ENCODE data around the gene ZNF343. TPM values are rescaled to one million over a fixed set of nuclear protein-coding genes. Genes with fewer than 3 reads are reported as not detected.

Gene ZNF343
- polyA plus RNA-seq, 1 donor from 2014 or later: 14.3 TPM

DNA sequence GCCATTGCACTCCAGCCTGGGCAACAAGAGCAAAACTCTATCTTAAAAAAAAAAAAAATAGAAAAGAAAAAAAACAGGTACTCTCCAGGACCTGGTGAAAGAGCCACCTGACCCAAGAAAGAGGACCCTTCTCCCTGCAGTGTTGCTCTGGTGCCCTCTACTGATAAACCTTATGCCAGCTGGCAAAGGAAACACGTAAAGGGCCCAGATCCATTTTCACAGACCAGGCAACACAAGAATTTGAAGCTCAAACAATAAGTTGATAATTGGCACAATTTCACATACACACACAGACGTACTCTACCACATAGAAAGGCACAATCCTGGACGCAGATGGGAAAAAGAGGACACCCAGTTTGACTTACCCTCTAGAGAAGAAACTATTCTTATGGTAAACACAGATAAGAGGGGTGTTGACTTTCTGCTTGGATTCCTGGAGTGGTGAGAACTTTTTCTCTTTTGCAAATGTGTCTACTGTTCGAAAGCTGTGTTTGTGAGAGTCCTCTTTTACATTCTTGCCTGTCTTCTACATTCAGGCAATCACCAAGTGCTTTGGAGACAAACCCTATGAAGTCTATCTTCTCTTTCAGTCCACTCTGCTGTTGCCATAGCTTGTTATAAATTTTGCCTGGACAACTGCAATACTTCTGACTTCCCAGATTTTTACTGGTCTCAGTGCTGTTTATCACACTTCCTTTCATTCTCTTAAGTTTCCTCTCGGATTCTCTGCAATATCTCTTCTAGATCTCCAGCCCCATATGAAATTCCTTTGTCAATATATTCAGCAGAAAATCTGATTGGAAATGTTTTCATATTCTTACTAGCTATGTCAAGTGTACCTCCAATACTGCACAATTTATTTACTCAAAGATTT is 31.7 kb downstream of the ZNF343 start:
- no peak for TF ChIP-seq EP300 (conservative IDR thresholded peaks at IDR 0.05; ENCODE audit: poor library complexity, severe bottlenecking)
- no peak for TF ChIP-seq POLR2AphosphoS5 (IDR thresholded peaks at IDR 0.05)
- TF ChIP-seq, protein P1, sequence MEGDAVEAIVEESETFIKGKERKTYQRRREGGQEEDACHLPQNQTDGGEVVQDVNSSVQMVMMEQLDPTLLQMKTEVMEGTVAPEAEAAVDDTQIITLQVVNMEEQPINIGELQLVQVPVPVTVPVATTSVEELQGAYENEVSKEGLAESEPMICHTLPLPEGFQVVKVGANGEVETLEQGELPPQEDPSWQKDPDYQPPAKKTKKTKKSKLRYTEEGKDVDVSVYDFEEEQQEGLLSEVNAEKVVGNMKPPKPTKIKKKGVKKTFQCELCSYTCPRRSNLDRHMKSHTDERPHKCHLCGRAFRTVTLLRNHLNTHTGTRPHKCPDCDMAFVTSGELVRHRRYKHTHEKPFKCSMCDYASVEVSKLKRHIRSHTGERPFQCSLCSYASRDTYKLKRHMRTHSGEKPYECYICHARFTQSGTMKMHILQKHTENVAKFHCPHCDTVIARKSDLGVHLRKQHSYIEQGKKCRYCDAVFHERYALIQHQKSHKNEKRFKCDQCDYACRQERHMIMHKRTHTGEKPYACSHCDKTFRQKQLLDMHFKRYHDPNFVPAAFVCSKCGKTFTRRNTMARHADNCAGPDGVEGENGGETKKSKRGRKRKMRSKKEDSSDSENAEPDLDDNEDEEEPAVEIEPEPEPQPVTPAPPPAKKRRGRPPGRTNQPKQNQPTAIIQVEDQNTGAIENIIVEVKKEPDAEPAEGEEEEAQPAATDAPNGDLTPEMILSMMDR (IDR thresholded peaks at IDR 0.05; ENCODE audit: poor library complexity, severe bottlenecking): no peak
- TF ChIP-seq, protein P2, sequence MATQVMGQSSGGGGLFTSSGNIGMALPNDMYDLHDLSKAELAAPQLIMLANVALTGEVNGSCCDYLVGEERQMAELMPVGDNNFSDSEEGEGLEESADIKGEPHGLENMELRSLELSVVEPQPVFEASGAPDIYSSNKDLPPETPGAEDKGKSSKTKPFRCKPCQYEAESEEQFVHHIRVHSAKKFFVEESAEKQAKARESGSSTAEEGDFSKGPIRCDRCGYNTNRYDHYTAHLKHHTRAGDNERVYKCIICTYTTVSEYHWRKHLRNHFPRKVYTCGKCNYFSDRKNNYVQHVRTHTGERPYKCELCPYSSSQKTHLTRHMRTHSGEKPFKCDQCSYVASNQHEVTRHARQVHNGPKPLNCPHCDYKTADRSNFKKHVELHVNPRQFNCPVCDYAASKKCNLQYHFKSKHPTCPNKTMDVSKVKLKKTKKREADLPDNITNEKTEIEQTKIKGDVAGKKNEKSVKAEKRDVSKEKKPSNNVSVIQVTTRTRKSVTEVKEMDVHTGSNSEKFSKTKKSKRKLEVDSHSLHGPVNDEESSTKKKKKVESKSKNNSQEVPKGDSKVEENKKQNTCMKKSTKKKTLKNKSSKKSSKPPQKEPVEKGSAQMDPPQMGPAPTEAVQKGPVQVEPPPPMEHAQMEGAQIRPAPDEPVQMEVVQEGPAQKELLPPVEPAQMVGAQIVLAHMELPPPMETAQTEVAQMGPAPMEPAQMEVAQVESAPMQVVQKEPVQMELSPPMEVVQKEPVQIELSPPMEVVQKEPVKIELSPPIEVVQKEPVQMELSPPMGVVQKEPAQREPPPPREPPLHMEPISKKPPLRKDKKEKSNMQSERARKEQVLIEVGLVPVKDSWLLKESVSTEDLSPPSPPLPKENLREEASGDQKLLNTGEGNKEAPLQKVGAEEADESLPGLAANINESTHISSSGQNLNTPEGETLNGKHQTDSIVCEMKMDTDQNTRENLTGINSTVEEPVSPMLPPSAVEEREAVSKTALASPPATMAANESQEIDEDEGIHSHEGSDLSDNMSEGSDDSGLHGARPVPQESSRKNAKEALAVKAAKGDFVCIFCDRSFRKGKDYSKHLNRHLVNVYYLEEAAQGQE (IDR thresholded peaks at IDR 0.05; ENCODE audit: borderline replicate concordance): no peak
- no peak for TF ChIP-seq EZH2 (IDR thresholded peaks at IDR 0.05; ENCODE audit: borderline replicate concordance, insufficient read depth, low read length, poor library complexity, severe bottlenecking)
- TF ChIP-seq RAD21 (conservative IDR thresholded peaks at IDR 0.05): no peak
- TF ChIP-seq TAF1 (IDR thresholded peaks at IDR 0.05; ENCODE audit: low read depth): no peak
- no peak for TF ChIP-seq MXI1 (conservative IDR thresholded peaks at IDR 0.05; ENCODE audit: poor library complexity, severe bottlenecking)
- TF ChIP-seq SMC3 (conservative IDR thresholded peaks at IDR 0.05; ENCODE audit: poor library complexity): no peak
- no peaks in the 10 kb centered on the region for H4K20me1 ChIP-seq (ENCODE audit: insufficient read depth)
- peaks cover 6% of the 10 kb centered on the region for H3K36me3 ChIP-seq (ENCODE audit: insufficient read depth, low read length)

DNA sequence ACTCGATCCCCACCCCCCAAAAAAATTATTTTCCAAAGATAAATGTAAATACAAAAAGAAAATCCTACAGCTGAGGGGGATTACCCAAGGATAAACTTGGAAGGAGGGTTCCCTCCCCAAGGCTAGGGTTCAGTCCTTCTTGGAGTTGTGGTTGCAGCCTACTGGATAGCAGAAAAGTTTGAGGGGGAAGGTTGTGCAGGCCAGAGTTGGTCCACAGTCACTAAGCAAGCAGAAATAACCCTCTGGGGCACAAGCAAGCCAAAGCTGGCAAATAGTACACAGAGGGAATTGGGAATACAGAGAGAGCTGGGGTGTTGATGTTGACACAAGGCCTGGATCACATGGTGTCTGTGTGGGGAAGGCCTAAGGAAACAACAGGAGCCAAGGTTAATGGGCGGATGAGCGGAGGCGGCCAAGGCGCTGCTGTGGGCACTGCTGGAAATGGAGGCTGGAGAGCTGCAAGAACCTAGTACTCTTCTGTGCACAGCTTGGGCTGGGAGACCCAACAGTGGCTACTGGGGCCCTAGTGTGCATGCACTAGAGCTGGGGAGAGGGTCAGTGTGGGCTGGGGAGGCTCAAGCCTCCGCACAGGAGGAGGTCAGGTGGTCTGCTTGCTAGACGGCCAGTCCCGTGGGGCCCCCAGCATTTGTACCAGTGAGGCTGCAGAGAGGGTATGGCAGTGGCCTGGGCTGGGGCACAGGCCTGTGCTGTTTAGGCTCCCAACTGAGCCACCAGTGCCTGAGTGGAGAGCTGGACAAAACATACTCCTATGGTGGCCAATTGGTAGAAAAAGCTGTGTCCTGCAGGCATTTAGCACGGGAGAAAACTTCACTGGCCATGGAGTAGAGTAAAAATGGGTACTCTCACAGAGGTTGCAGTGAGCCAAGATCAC is 32.6 kb downstream of the ZNF343 start:
- Histone ChIP-seq H3F3A (ENCODE audit: insufficient read depth, low read length, poor library complexity, severe bottlenecking) (no peaks in the 10 kb centered on the region), H3K9ac (ENCODE audit: low read length) (no peak overlapping the region), H3K9me2 (ENCODE audit: insufficient read depth, low read length) (no peaks in the 10 kb centered on the region), H3K4me2 (ENCODE audit: low read length) (no peak overlapping the region), H3K9me3 (ENCODE audit: low read length) (no peaks in the 10 kb centered on the region), H3K4me3 (ENCODE audit: low read length) (no peak overlapping the region), H3K36me3 (ENCODE audit: insufficient read depth, low read length) (peaks cover 6% of the 10 kb centered on the region), H3K27me3 (ENCODE audit: insufficient read depth, low read depth, low read length) (no peaks in the 10 kb centered on the region), H3K27ac (ENCODE audit: low read length) (no peak overlapping the region), H4K20me1 (ENCODE audit: insufficient read depth) (no peaks in the 10 kb centered on the region), H3K79me2 (replicated peaks; ENCODE audit: insufficient read depth, low read length) (no peaks in the 10 kb centered on the region), H2AFZ (ENCODE audit: low read depth, low read length) (no peak overlapping the region)
- TF ChIP-seq POLR2AphosphoS5 (IDR thresholded peaks at IDR 0.05) (no peak), RAD21 (conservative IDR thresholded peaks at IDR 0.05) (no peak), EP300 (conservative IDR thresholded peaks at IDR 0.05; ENCODE audit: poor library complexity, severe bottlenecking) (no peak), TAF1 (IDR thresholded peaks at IDR 0.05; ENCODE audit: low read depth) (no peak)
- TF ChIP-seq, protein P1 (IDR thresholded peaks at IDR 0.05; ENCODE audit: poor library complexity, severe bottlenecking): no peak

More for the DNA sequence above, 31.7 kb downstream of the ZNF343 start:
- H3K27ac ChIP-seq (ENCODE audit: low read length): no peak overlapping the region
- H3K9me3 ChIP-seq (ENCODE audit: low read length): no peaks in the 10 kb centered on the region
- H3K4me3 ChIP-seq (ENCODE audit: low read length): no peak overlapping the region
- H3K79me2 ChIP-seq (replicated peaks; ENCODE audit: insufficient read depth, low read length): no peaks in the 10 kb centered on the region
- no peaks in the 10 kb centered on the region for H3F3A ChIP-seq (ENCODE audit: insufficient read depth, low read length, poor library complexity, severe bottlenecking)
- no peaks in the 10 kb centered on the region for H3K27me3 ChIP-seq (ENCODE audit: insufficient read depth, low read depth, low read length)
- no peak overlapping the region for H3K9ac ChIP-seq (ENCODE audit: low read length)
- H3K9me2 ChIP-seq (ENCODE audit: insufficient read depth, low read length): no peaks in the 10 kb centered on the region
- H3K4me2 ChIP-seq (ENCODE audit: low read length): no peak overlapping the region
- H2AFZ ChIP-seq (ENCODE audit: low read depth, low read length): no peak overlapping the region
